ENCODE measurements around the gene SCLY.

DNA sequence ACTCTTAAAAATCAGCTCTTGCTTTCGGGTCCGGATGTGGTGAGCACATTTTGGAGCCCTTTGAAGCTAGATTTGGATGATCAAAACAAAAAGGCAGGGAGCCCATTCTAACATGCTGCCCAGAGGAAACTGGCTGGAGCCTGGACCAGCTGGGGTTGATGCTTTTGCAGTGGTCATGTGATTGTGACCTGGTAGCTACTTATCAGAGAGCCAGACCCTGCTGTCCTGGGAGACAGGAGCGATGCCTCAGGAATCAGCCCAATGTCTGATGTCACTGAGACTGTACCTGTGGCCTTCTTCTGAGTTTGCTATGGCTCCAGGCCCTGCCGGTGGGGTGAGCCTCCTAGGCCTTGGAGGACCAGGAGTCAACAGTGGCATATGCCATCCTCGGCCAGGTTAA is 18.7 kb upstream of the SCLY start:
- no peak for TF ChIP-seq MAX (IDR thresholded peaks at IDR 0.05)
- TF ChIP-seq TCF12 (IDR thresholded peaks at IDR 0.05; ENCODE audit: low read depth) = no peak
- no peak for TF ChIP-seq EP300 (IDR thresholded peaks at IDR 0.05; ENCODE audit: borderline replicate concordance)
